Endothelial cell (in vitro differentiated cells): ENCODE data around the gene TMEM18. TPM values are rescaled to one million over a fixed set of nuclear protein-coding genes. Genes with fewer than 3 reads are reported as not detected.

Source experiments
- DNase-seq: peaks from one replicate; pipeline ENCODE4 v3.0.0; 2021; ENCODE audit warnings: low spot score
- H3K27ac Mint-ChIP-seq: one replicate; pipeline ENCODE4 v1.8.0; 2021; ENCODE audit warnings: mixed read lengths, inconsistent platforms; ENCODE audit not compliant: unreplicated experiment
- H3K27me3 Mint-ChIP-seq: one replicate; pipeline ENCODE4 v1.8.0; 2021; ENCODE audit warnings: mild to moderate bottlenecking, moderate library complexity, mixed read lengths, inconsistent platforms; ENCODE audit not compliant: unreplicated experiment
- H3K36me3 Mint-ChIP-seq: one replicate; pipeline ENCODE4 v1.8.0; 2021; ENCODE audit warnings: mild to moderate bottlenecking, low read depth, mixed read lengths, inconsistent platforms; ENCODE audit not compliant: unreplicated experiment
- H3K4me1 Mint-ChIP-seq: one replicate; pipeline ENCODE4 v1.8.0; 2021; ENCODE audit warnings: mild to moderate bottlenecking, mixed read lengths, inconsistent platforms; ENCODE audit not compliant: unreplicated experiment
- H3K4me3 Mint-ChIP-seq: one replicate; pipeline ENCODE4 v1.8.0; 2021; ENCODE audit warnings: mild to moderate bottlenecking, mixed read lengths, inconsistent platforms; ENCODE audit not compliant: unreplicated experiment
- H3K9me3 Mint-ChIP-seq: one replicate; pipeline ENCODE4 v1.8.0; 2021; ENCODE audit warnings: mixed read lengths, inconsistent platforms; ENCODE audit not compliant: unreplicated experiment
- CTCF ChIP-seq: fragments of 200-600 bp; sonication (generic); IDR thresholded peaks from one replicate; pipeline ENCODE4 v1.5.0; 2021; ENCODE audit warnings: antibody characterized with exemption; ENCODE audit not compliant: unreplicated experiment
- total RNA-seq: library from RNA; stranded (reverse); fragmentation: NEBNext Ultra II Directional; extraction: Animal tissue kit (Norgen Biotek cat#: 25700); gene quantifications from one replicate; pipeline ENCODE4 v1.2.1, GENCODE V29; 2021; ENCODE audit not compliant: unreplicated experiment

The TMEM18 gene
- total RNA-seq, 1 donor from 2014 or later, result 26.3 TPM

- H3K36me3 Mint-ChIP-seq, result peaks cover 35% of the 10 kb centered on the region
Observed at GRCh38 chr2:665340-666073, 11.7 kb downstream of the TMEM18 start.

DNA sequence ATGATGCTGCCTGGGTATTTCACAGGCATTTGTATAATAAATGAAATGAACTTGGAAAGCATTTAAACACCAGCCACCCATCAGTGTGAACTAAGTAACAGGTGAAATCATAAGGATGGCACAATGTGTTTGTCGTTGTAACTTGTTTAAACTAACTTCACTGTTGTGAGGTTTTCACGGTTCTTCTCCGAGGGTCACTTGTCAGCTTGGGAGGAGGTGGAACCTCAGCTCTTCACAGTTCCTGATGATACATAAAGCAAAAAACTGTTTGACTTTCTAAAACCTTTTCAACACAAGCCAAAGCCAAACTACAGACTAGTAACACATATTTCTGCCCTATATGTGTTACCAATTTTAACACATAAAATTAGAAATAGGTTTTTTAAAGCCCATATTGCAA, 13.1 kb downstream of the TMEM18 start:
- DNase-seq, result no peak
- Mint-ChIP-seq H3K4me1 (peaks cover 6% of the 10 kb centered on the region), H3K27me3 (peaks cover 12% of the 10 kb centered on the region), H3K4me3 (no peak overlapping the region), H3K36me3 (peaks cover 27% of the 10 kb centered on the region), H3K9me3 (peaks cover 12% of the 10 kb centered on the region), H3K27ac (no peak overlapping the region)
- no peak for TF ChIP-seq CTCF

More at GRCh38 chr2:665340-666073, 11.7 kb downstream of the TMEM18 start:
- H3K27ac Mint-ChIP-seq, result peak overlapping the region; percentile 8
- H3K4me1 Mint-ChIP-seq, result peaks cover 2% of the 10 kb centered on the region
- H3K4me3 Mint-ChIP-seq, result peak overlapping the region; percentile 83
- no peak for TF ChIP-seq CTCF
- peaks cover 12% of the 10 kb centered on the region for H3K9me3 Mint-ChIP-seq
- no peak for DNase-seq
- peaks cover 17% of the 10 kb centered on the region for H3K27me3 Mint-ChIP-seq

DNA sequence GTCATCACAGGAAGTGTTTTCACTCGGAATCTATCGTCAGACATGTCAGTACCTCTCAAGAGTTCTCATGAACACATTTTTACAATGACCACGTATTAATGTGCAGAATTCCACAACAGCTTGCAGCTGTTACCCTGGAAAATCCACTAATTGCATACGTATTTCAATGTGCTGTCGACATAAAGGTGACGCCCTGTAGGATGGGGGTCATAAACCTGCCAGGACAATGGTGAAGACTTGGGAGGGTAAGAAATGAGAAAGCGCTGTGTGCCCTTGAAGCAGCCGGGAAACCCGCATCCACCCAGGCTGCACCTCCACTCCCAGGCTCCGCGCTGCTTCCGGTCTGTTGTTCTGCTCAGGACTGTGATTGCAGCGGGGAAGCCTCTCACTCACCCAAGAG, 14.0 kb downstream of the TMEM18 start:
- Mint-ChIP-seq H3K27ac (no peak overlapping the region), H3K36me3 (peaks cover 27% of the 10 kb centered on the region), H3K27me3 (peaks cover 12% of the 10 kb centered on the region), H3K4me3 (no peak overlapping the region), H3K4me1 (peaks cover 8% of the 10 kb centered on the region), H3K9me3 (peaks cover 12% of the 10 kb centered on the region)
- TF ChIP-seq CTCF, result no peak
- no peak for DNase-seq

- TF ChIP-seq CTCF, result no peak
- DNase-seq, result no peak
- no peak overlapping the region for H3K27ac Mint-ChIP-seq
- H3K4me1 Mint-ChIP-seq, result peaks cover 14% of the 10 kb centered on the region
- H3K9me3 Mint-ChIP-seq, result peaks cover 12% of the 10 kb centered on the region
- H3K27me3 Mint-ChIP-seq, result peaks cover 12% of the 10 kb centered on the region
- H3K4me3 Mint-ChIP-seq, result no peak overlapping the region
- peaks cover 22% of the 10 kb centered on the region for H3K36me3 Mint-ChIP-seq
Observed at GRCh38 chr2:661360-661635, 15.9 kb downstream of the TMEM18 start.

DNA sequence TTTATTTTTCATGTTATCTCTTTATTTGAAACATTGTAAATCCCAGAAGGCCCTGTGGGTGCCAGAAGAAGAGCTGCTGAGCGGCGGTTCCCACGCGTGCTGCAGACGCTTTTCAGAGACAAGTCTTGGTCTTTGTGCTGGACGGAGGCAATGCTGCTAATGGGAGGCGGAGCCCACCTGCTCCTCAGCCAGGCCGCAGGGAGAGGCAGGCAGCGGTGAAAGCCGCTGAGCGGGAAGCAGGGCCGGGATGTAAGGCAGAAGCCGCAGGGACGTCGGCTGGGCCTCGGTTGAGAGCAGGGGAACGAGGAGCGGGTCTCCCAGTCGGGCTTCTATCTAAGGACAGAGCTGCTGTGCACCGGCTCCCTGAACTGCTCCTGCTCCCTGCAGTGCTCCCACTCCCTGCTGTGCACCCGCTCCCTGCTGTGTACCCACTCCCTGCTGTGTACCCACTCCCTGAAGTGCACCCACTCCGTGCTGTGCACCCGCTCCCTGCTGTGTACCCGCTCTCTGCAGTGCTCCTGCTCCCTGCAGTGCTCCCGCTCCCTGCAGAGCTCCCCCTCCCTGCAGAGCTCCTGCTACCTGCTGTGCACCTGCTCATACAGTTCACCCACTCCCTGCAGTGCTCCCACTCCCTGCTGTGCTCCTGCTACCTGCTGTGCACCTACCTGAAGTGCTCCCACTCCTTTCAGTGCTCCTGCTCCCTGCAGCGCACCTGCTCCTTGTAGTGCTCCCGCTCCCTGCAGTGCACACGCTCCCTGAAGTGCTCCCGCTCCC, 16.4 kb downstream of the TMEM18 start:
- Mint-ChIP-seq H3K9me3 (peaks cover 11% of the 10 kb centered on the region), H3K27ac (no peak overlapping the region), H3K4me3 (no peak overlapping the region), H3K4me1 (peaks cover 14% of the 10 kb centered on the region), H3K36me3 (peaks cover 17% of the 10 kb centered on the region), H3K27me3 (peaks cover 12% of the 10 kb centered on the region)
- no peak for TF ChIP-seq CTCF
- no peak for DNase-seq
